Panc1 (cell line): ENCODE results near the gene QRICH1. TPM values are rescaled to one million over a fixed set of nuclear protein-coding genes. Genes with fewer than 3 reads are reported as not detected.
A peak's percentile ranks its signal among the peaks of the same experiment; 100 is the strongest.

Experiments used
- ATAC-seq: fragments of 200-7000 bp; cut with Tn5 transposase; 2 replicates; pipeline ENCODE4 v1.9.1; 2020; ENCODE audit warnings: mild to moderate bottlenecking, moderate library complexity
- BruUV-seq: library from RNA; stranded (reverse); fragments of 400-500 nt; replicated peaks from 2 replicates; lab custom pipeline; 2021; lab: Mats Ljungman, UMichigan
- CTCF ChIA-PET: fragments of 300-600 bp; sonication (Branson Sonifier 250); formaldehyde crosslinking; loops from one replicate; lab custom pipeline; 2022; ENCODE audit warnings: antibody characterized with exemption; lab: Charles Lee
- POLR2A ChIA-PET: fragments of 300-600 bp; sonication (Branson Sonifier 250); formaldehyde crosslinking; loops from one replicate; lab custom pipeline; 2022; ENCODE audit warnings: antibody characterized with exemption; lab: Charles Lee
- DNase-seq: peaks from one replicate; pipeline ENCODE4 v3.0.0-alpha.2; 2010; ENCODE audit warnings: low read depth, low spot score
- H3K27ac ChIP-seq: 2 replicates; pipeline ENCODE4 v1.5.1; 2011; ENCODE audit warnings: mild to moderate bottlenecking, low read length, inconsistent platforms
- H3K27me3 ChIP-seq: fragments of 200-500 bp; sonication (Bioruptor generic); 2 replicates; pipeline ENCODE4 v1.6.0; 2014; ENCODE audit warnings: low read length, inconsistent platforms; ENCODE audit not compliant: control insufficient read depth, insufficient read depth
- H3K36me3 ChIP-seq: fragments of 200-500 bp; sonication (Bioruptor generic); 2 replicates; pipeline ENCODE4 v1.5.1; 2014; ENCODE audit warnings: inconsistent platforms, mild to moderate bottlenecking, low read length, moderate library complexity; ENCODE audit not compliant: control insufficient read depth, insufficient read depth
- H3K4me1 ChIP-seq: 2 replicates; pipeline ENCODE4 v1.5.1; 2011; ENCODE audit warnings: inconsistent platforms, mild to moderate bottlenecking, low read length, moderate library complexity; ENCODE audit not compliant: control insufficient read depth, insufficient read depth
- H3K4me3 ChIP-seq, 2 experiments: 2 replicates each; pipeline ENCODE4 v1.5.1; 2011 to 2012; ENCODE audit warnings: low read depth in 2 of 2, low read length in 2 of 2, mild to moderate bottlenecking in 2 of 2, inconsistent platforms in 1 of 2, moderate library complexity in 1 of 2
- H3K9me3 ChIP-seq: fragments of 200-500 bp; sonication (Bioruptor generic); 2 replicates; pipeline ENCODE4 v1.5.1; 2014; ENCODE audit warnings: low read depth, mild to moderate bottlenecking, inconsistent platforms, low read length, moderate library complexity; ENCODE audit not compliant: control insufficient read depth, insufficient read depth
- POLR2AphosphoS5 ChIP-seq: IDR thresholded peaks from 2 replicates; pipeline ENCODE4 v1.6.1; 2012; ENCODE audit warnings: mild to moderate bottlenecking, low read depth, low read length, moderate library complexity
- SIN3A ChIP-seq: IDR thresholded peaks from 2 replicates; pipeline ENCODE4 v1.6.1; 2012; ENCODE audit warnings: low read depth, mild to moderate bottlenecking, low read length, moderate library complexity, borderline replicate concordance; ENCODE audit not compliant: insufficient read depth
- TCF7L2 ChIP-seq: IDR thresholded peaks from 2 replicates; pipeline ENCODE4 v1.6.1; 2011; ENCODE audit warnings: mild to moderate bottlenecking, low read depth, low read length, inconsistent platforms
- in situ Hi-C: cut with HindIII; loops from 2 replicates; pipeline ENCODE4 v1.10.0; 2016; ENCODE audit warnings: low sequenced_read_pairs, low pct_unique_long_range_greater_than_20kb
- intact Hi-C: fragments of 100-400 bp; cut with micrococcal nuclease; formaldehyde crosslinking; loops from one replicate; pipeline ENCODE4 v1.10.0; 2022; ENCODE audit not compliant: unreplicated experiment
- total RNA-seq: library from RNA; stranded (reverse); gene quantifications from one replicate; pipeline ENCODE4 v1.2.1, GENCODE V29; 2021; ENCODE audit not compliant: unreplicated experiment
- TF ChIP-seq, protein P1 (sequence below): fragments of 450-650 bp; IDR thresholded peaks from 2 replicates; pipeline ENCODE4 v1.5.1; 2017; ENCODE audit warnings: mild to moderate bottlenecking
- TF ChIP-seq, protein P2 (sequence below), 2 experiments: IDR thresholded peaks; 2 replicates each; pipeline ENCODE4 v1.6.1; 2011 to 2012; ENCODE audit warnings: low read depth in 2 of 2, control low read depth in 1 of 2, low read length in 1 of 2, mild to moderate bottlenecking in 1 of 2, moderate library complexity in 1 of 2; ENCODE audit not compliant: insufficient read depth in 1 of 2

The QRICH1 gene
- total RNA-seq, 1 experiment from 2014 or later = 79.9 TPM

DNA sequence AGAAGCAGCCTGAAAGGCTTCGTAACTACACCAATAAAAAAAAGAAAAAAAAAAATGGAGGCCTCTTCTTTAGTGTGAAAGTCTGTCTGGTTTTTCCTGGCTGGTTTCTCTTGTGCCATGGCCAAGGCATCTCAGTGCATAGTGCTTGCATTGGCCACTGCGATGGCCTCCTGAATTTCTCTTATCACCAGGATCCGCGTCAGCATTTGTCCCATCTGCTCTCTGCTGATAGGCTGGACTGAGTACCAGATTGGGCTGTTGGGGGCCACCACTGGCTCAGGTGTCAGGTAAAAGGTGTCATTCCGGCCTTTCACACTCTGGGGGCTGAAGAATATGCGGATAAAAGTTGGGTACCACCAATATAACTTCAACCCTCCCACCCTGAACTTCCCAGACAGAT lies 63.5 kb downstream of the QRICH1 start:
- POLR2A ChIA-PET = interaction anchor here (0.6 kb wide), 1 partner anchor 356 kb away, joined by 12 read pairs; no protein-coding TSS in a partner anchor
- H3K36me3 ChIP-seq = peaks cover 16% of the 10 kb centered on the region

DNA sequence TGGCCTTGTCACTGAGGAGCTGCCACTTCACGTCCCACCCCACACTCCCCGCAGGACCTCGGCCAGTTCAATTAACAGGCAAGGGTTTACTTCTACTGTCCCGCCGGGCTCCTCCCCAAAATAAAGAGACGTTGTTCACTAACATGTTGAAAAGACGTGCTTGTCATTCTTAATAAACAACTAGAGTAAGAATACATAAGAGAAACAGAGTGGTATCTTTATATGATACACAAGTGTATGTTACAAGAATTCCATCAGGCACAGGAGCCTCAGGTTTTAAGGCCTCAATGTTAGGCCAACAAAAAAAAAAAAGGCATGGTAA lies 64.3 kb downstream of the QRICH1 start:
- peak overlapping the region; percentile 31 for H3K27ac ChIP-seq
- no peak for ATAC-seq
- H3K36me3 ChIP-seq = peaks cover 13% of the 10 kb centered on the region
- H3K9me3 ChIP-seq = no peaks in the 10 kb centered on the region
- CTCF ChIA-PET = no interaction called here
- TF ChIP-seq SIN3A = no peak
- TF ChIP-seq, protein P1, sequence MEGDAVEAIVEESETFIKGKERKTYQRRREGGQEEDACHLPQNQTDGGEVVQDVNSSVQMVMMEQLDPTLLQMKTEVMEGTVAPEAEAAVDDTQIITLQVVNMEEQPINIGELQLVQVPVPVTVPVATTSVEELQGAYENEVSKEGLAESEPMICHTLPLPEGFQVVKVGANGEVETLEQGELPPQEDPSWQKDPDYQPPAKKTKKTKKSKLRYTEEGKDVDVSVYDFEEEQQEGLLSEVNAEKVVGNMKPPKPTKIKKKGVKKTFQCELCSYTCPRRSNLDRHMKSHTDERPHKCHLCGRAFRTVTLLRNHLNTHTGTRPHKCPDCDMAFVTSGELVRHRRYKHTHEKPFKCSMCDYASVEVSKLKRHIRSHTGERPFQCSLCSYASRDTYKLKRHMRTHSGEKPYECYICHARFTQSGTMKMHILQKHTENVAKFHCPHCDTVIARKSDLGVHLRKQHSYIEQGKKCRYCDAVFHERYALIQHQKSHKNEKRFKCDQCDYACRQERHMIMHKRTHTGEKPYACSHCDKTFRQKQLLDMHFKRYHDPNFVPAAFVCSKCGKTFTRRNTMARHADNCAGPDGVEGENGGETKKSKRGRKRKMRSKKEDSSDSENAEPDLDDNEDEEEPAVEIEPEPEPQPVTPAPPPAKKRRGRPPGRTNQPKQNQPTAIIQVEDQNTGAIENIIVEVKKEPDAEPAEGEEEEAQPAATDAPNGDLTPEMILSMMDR = no peak
- no peak for TF ChIP-seq POLR2AphosphoS5
- no peak for TF ChIP-seq TCF7L2
- TF ChIP-seq, protein P2, sequence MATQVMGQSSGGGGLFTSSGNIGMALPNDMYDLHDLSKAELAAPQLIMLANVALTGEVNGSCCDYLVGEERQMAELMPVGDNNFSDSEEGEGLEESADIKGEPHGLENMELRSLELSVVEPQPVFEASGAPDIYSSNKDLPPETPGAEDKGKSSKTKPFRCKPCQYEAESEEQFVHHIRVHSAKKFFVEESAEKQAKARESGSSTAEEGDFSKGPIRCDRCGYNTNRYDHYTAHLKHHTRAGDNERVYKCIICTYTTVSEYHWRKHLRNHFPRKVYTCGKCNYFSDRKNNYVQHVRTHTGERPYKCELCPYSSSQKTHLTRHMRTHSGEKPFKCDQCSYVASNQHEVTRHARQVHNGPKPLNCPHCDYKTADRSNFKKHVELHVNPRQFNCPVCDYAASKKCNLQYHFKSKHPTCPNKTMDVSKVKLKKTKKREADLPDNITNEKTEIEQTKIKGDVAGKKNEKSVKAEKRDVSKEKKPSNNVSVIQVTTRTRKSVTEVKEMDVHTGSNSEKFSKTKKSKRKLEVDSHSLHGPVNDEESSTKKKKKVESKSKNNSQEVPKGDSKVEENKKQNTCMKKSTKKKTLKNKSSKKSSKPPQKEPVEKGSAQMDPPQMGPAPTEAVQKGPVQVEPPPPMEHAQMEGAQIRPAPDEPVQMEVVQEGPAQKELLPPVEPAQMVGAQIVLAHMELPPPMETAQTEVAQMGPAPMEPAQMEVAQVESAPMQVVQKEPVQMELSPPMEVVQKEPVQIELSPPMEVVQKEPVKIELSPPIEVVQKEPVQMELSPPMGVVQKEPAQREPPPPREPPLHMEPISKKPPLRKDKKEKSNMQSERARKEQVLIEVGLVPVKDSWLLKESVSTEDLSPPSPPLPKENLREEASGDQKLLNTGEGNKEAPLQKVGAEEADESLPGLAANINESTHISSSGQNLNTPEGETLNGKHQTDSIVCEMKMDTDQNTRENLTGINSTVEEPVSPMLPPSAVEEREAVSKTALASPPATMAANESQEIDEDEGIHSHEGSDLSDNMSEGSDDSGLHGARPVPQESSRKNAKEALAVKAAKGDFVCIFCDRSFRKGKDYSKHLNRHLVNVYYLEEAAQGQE (IDR thresholded peaks at IDR 0.05; ENCODE audit: insufficient read depth in 1 of 2, low read depth in 2 of 2, low read length in 1 of 2) = no peak
- no peaks in the 10 kb centered on the region for H3K27me3 ChIP-seq
- POLR2A ChIA-PET = interaction anchor here (0.6 kb wide), 1 partner anchor 196 kb away, joined by 3 read pairs; no protein-coding TSS in a partner anchor
- DNase-seq = no peak
- no peak overlapping the region for H3K4me3 ChIP-seq
- no TSS peak for BruUV-seq
- H3K4me1 ChIP-seq = peaks cover 25% of the 10 kb centered on the region
- intact Hi-C loops = no loop called here
- in situ Hi-C loops = no loop called here

More for the DNA sequence above, 63.5 kb downstream of the QRICH1 start:
- DNase-seq = no peak
- no peak for ATAC-seq
- CTCF ChIA-PET = no interaction called here
- Histone ChIP-seq H3K9me3 (no peaks in the 10 kb centered on the region), H3K27ac (no peak overlapping the region), H3K27me3 (no peaks in the 10 kb centered on the region), H3K4me3 (no peak overlapping the region), H3K4me1 (peaks cover 20% of the 10 kb centered on the region)
- no TSS peak for BruUV-seq
- intact Hi-C loops (no loop called here), in situ Hi-C loops (no loop called here)
- TF ChIP-seq POLR2AphosphoS5 (no peak), TCF7L2 (no peak), SIN3A (no peak)
- TF ChIP-seq, protein P2 (IDR thresholded peaks at IDR 0.05; ENCODE audit: insufficient read depth in 1 of 2, low read depth in 2 of 2, low read length in 1 of 2) = no peak
- TF ChIP-seq, protein P1 = no peak
